IPS-18c (cell line): Measurements from ENCODE around the gene TAS1R3.

Source experiments
- H3K4me3 ChIP-seq: 2 replicates; pipeline ENCODE4 v1.7.0; 2013; ENCODE audit warnings: low read depth, mild to moderate bottlenecking, low read length, moderate library complexity; ENCODE audit not compliant: insufficient read depth
- H3K9me3 ChIP-seq: one replicate; pipeline ENCODE4 v1.6.1; 2013; ENCODE audit warnings: mild to moderate bottlenecking, low read length, moderate library complexity; ENCODE audit not compliant: control insufficient read depth, insufficient read depth

Gene TAS1R3

DNA sequence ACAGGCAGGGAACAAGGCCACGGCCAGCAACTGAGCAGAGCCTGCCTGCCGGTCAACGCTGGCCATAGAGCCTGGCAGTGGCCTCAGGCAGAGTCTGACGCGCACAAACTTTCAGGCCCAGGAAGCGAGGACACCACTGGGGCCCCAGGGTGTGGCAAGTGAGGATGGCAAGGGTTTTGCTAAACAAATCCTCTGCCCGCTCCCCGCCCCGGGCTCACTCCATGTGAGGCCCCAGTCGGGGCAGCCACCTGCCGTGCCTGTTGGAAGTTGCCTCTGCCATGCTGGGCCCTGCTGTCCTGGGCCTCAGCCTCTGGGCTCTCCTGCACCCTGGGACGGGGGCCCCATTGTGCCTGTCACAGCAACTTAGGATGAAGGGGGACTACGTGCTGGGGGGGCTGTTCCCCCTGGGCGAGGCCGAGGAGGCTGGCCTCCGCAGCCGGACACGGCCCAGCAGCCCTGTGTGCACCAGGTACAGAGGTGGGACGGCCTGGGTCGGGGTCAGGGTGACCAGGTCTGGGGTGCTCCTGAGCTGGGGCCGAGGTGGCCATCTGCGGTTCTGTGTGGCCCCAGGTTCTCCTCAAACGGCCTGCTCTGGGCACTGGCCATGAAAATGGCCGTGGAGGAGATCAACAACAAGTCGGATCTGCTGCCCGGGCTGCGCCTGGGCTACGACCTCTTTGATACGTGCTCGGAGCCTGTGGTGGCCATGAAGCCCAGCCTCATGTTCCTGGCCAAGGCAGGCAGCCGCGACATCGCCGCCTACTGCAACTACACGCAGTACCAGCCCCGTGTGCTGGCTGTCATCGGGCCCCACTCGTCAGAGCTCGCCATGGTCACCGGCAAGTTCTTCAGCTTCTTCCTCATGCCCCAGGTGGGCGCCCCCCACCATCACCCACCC is at the start of gene TAS1R3:
Gene TAS1R3, plus strand, starts transcription at position 213 of the 898 bp plus-strand sequence. Its CDS starts 66 bp downstream, at position 279.
- H3K9me3 ChIP-seq: no peaks in the 10 kb centered on the region
- no peak within 1 kb of the TSS for H3K4me3 ChIP-seq

DNA sequence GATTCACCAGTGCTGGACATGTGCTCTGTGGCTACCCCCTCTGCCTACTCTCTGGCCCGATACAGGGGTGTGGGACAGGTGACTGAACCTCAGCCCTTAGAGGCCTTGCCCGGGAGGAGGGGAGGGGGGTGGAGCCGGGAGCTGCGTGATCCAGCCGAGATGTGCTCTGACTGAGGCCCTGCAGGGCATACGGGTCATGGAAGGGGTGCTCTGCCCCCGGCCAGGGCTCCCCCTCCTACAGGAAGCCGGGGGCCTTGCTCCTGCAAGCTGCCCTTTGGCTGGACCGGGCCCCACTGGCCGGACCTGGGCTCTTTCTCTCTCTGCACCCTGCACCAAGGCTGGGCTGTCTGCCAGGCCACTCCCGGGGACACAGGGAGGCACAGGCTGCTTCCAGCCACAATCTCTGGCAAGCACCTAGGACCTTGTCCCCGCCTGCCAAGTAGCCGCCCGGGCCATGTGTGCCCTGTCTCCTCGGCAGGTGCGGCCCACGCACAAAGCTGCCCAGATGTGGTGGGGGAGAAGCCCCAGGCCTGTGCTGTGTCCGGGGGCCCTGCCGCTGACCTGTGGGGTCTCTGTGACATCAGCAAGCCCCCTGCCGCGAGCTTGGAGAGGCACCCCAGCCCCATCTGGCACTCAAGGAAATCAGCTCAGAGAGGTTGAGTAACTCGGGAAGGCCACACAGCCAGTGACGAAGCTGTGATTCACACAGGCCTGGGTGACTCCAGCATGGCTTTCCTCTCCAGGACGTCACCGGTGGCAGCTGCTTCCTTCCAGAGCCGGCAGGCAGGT is 49.4 kb upstream of the TAS1R3 start:
- no peaks in the 10 kb centered on the region for H3K9me3 ChIP-seq
- no peak overlapping the region for H3K4me3 ChIP-seq

DNA sequence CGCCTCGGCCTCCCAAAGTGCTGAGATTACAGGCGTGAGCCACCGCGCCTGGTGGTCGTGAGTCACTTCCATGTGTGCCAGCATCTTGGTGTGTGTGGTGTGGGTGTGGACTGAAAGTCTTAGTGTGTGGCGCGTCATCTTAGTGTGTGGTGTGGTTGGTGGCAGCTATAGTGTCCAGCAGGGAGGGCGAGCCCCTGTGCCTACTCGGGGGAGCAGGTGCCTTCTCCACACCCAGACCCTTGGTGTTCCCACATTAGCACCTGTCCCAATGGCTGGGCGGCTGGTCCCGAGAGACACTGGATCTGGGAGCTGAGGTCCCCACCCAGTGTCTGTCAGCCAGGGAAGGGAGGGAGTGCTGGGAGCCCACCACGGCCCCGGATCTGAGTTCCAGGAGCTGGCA is 48.1 kb upstream of the TAS1R3 start:
- H3K9me3 ChIP-seq: no peaks in the 10 kb centered on the region
- H3K4me3 ChIP-seq: no peak overlapping the region

DNA sequence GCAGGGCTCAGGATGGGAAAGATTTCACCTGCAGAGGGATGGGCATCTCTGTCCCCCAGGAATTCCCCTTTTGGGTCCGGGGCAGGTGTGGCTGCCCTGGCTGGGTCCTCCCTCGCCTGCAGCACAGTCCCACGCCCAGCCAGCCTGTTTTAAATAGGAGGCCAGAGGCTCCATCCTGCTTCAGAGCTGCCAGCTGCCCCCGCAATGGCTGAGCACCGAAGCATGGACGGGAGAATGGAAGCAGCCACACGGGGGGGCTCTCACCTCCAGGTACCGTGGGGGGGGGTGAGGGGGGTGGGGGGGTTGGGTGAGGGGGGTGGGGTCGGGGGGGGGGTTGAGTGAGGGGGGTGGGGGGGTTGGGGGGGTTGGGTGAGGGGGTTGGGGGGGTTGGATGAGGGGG is 47.3 kb upstream of the TAS1R3 start:
- H3K4me3 ChIP-seq: no peak overlapping the region
- H3K9me3 ChIP-seq: no peaks in the 10 kb centered on the region

DNA sequence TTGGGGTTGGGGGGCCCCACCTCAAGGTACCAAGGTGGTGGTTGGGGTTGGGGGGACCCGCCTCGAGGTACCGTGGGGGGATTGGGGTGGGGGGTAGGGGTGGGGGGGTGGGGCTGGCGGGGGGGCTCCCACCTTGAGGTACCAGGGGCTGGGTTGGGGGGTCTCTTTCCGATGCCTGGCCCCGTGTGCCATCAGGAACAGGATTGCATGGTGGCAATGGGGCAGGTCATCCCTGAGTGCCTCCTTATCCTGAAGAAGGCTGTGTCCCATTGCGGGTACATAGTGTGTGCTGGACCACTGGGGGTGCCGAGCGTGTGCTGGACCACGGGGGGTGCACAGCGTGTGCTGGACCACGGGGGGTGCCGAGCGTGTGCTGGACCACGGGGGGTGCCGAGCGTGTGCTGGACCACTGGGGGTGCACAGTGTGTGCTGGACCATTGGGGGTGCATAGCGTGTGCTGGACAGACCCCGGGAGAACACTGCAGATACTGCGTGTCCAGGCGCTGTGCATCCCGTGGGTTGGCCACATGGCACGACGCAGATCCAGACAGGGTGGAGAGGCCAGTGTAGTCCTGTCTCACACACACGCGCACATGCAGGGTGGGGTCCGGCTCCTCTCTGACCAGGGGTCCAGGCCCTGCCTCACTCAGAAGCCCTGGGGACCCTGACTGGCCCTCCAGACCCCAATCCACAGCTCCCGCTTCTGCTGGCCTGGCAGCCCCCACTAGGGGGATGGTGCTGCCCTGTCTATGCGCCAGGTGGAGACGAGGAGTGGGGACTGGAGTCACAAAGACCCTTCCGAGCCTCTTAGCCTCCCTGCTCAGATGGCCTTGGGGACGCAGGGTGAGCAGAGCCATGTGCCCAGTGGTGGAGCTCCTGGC is 46.6 kb upstream of the TAS1R3 start:
- no peaks in the 10 kb centered on the region for H3K9me3 ChIP-seq
- no peak overlapping the region for H3K4me3 ChIP-seq

DNA sequence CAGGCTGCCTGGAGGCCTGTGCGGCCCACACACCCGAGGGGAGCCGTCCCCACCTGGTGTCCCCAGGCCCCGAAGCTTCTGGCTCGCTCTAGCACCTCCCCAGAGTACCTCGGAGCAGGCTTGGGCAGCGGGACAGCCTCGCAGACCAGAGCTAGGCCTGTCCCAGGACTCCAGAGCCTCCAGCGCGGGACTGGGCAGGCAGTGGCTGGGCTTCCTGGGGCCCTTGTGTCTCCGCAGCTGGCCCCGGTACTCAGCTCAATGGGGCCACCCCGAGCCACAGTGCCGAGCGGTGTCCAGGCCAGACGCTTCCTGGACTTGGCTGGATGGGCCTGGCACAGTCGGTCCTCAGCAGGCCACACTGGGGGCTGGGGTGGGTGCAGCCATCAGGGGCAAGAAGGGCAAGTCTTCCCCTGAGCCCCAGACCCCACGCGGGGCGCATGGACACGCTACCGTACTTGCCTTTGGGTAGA is 45.9 kb upstream of the TAS1R3 start:
- no peak overlapping the region for H3K4me3 ChIP-seq
- no peaks in the 10 kb centered on the region for H3K9me3 ChIP-seq

DNA sequence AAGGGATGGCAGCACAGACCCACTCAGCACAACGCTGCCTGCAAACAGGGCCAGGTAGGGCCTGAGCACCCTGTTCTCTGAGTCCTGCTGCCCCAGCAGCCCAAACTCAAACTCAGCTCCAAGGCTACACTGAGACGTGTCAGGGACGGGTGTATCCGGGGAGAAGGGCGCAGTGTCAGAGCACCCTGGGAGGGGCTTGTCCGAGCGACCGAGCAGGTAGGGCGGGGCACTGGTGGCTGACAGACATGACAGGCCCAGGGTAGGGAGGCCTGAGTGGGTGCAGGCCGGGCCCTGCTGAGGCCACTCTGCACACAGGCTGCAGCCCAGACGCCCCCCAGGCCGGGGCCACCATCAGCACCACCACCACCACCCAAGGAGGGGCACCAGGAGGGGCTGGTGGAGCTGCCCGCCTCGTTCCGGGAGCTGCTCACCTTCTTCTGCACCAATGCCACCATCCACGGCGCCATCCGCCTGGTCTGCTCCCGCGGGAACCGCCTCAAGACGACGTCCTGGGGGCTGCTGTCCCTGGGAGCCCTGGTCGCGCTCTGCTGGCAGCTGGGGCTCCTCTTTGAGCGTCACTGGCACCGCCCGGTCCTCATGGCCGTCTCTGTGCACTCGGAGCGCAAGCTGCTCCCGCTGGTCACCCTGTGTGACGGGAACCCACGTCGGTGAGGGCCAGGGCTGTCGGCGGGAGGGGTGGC is 45.3 kb upstream of the TAS1R3 start:
- Histone ChIP-seq H3K9me3 (no peaks in the 10 kb centered on the region), H3K4me3 (no peak overlapping the region)

DNA sequence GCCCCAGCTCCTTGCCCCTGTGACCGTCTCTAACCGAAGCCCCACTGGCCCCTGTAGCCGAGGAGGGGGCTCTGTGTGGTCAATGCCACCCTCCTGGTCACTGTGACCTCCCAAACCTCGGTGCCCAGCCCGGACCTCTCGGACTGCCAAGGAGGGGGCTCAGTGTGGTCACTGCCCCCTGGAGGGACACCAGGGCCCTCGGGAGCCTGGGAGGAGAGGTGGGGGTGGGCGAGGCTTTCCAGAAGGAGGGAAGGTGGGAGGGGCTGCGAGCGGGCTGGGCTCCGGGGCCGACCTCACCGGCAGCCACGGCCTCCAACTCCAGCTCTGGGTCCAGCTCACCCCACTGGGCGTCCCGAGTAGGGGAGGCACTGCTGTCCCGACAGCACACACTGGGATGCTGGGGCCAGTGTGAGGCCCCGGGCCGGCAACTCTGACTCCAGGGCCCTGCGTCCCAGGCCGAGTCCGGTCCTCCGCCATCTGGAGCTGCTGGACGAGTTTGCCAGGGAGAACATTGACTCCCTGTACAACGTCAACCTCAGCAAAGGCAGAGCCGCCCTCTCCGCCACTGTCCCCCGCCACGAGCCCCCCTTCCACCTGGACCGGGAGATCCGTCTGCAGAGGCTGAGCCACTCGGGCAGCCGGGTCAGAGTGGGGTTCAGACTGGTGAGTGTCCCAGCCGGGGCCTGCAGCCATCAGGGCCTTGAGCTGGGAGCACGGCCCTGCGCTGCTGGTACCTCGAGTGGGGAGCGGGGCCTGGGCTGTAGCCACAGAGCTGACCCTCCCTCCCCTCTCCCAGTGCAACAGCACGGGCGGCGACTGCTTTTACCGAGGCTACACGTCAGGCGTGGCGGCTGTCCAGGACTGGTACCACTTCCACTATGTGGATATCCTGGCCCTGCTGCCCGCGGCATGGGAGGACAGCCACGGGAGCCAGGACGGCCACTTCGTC is 44.5 kb upstream of the TAS1R3 start:
- no peak overlapping the region for H3K4me3 ChIP-seq
- H3K9me3 ChIP-seq: no peaks in the 10 kb centered on the region

DNA sequence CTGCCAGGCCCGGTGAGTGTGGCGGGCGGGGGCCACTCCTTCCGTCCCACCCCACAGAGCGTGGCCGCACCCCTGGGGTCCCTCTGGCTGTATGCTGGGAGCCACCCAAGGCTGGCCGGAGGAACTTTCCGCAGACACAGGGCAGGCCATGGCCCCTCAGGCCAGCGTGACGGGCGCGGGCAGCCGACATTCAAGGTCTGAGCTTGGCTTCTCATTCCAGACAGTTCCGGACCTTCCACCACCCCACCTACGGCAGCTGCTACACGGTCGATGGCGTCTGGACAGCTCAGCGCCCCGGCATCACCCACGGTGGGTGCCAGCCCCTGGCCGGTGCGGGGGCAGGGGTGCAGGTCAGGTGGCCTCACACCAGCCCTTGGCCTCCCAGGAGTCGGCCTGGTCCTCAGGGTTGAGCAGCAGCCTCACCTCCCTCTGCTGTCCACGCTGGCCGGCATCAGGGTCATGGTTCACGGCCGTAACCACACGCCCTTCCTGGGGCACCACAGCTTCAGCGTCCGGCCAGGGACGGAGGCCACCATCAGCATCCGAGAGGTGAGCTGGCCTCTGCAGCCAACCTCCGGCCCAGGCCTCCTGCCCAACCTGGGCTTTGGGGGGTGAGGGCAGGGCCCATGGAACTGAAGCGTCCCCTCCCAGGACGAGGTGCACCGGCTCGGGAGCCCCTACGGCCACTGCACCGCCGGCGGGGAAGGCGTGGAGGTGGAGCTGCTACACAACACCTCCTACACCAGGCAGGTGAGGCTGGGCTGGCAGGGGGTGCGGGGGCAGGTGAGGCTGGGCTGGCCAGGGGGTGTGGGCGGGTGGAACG is 43.6 kb upstream of the TAS1R3 start:
- H3K4me3 ChIP-seq: no peak overlapping the region
- H3K9me3 ChIP-seq: no peaks in the 10 kb centered on the region

DNA sequence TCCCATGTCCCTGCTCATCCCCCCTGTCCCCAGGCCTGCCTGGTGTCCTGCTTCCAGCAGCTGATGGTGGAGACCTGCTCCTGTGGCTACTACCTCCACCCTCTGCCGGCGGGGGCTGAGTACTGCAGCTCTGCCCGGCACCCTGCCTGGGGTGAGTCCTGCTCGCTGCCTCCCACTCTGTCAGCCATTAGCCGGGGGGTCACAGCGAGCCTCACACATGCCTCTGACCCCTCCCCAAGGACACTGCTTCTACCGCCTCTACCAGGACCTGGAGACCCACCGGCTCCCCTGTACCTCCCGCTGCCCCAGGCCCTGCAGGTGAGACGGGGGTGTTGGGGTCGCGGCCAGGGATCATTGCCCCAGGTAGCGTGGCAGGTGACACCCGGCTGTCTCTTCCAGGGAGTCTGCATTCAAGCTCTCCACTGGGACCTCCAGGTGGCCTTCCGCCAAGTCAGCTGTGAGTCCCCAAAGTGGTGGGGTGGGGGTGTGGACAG is 40.8 kb upstream of the TAS1R3 start:
- Histone ChIP-seq H3K4me3 (no peak overlapping the region), H3K9me3 (no peaks in the 10 kb centered on the region)

DNA sequence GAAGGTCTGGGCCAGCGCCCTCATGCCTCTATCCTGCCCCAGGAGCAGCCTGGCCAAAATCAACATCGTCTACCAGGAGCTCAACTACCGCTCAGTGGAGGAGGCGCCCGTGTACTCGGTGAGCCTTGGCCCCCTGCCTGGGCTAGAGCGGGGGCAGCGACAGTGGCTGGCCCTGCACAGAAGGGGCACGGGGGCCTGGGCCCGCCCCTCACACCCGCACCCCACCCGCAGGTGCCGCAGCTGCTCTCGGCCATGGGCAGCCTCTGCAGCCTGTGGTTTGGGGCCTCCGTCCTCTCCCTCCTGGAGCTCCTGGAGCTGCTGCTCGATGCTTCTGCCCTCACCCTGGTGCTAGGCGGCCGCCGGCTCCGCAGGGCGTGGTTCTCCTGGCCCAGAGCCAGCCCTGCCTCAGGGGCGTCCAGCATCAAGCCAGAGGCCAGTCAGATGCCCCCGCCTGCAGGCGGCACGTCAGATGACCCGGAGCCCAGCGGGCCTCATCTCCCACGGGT is 40.0 kb upstream of the TAS1R3 start:
- Histone ChIP-seq H3K4me3 (no peak overlapping the region), H3K9me3 (no peaks in the 10 kb centered on the region)

DNA sequence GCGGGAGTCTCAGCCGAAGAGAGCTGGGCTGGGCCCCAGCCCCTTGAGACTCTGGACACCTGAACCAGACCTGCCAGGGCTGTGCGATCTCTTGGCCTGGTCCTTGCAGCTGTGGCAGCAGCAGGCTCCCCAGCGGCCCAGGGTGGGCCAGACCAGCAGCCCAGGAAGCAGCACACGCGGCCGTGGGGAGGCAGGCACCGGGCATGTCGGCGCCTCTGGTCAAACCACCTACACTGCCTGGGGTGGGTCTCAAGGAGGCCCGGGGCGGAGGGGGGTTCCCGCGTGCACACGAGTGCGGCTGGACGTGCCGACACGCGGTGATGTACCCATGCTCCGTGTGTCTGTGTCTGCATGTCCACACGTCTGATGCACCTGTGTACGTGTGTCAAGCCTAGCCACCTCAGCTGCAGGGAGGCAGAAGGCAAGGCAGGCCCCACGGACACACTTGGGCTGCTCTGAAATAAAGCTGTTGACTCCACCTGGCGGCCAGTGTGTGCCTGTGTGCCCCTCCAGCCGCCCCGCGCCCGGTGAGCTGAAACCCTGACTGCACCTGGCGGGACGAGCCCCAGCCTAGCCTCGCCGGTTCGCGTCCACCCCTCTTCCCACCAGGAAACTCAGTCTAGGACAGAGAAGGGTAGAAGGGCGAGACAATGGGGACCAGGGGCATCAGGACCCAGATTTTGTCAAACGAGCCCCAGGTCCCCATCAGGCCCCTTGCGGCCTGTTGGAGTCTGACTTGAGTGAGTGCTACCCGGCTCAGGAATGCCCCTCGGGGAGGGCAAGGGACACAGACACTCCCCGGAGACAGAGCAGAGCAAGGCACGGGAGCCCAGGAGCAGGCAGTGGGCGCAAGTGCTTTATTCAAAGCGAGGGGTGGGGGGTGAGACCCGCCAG is 39.3 kb upstream of the TAS1R3 start:
- Histone ChIP-seq H3K9me3 (no peaks in the 10 kb centered on the region), H3K4me3 (no peak overlapping the region)

DNA sequence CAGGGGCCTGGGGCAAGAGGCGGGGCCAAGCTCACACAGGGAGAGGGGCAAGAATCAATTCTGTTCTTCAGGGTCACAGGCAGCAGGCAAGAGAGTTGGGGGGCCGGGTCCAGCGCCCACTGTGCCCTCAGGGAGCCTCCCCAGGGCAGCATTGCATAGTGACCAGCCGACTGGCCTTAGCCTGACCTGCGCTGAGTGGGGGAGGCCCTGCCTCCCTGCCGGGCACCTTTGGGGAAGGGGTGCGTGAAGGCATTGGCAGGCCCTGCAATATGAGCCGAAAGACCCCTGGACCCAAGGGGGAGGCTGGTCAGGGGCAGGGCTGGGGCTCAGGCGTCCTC is 38.7 kb upstream of the TAS1R3 start:
- H3K9me3 ChIP-seq: no peaks in the 10 kb centered on the region
- H3K4me3 ChIP-seq: no peak overlapping the region

DNA sequence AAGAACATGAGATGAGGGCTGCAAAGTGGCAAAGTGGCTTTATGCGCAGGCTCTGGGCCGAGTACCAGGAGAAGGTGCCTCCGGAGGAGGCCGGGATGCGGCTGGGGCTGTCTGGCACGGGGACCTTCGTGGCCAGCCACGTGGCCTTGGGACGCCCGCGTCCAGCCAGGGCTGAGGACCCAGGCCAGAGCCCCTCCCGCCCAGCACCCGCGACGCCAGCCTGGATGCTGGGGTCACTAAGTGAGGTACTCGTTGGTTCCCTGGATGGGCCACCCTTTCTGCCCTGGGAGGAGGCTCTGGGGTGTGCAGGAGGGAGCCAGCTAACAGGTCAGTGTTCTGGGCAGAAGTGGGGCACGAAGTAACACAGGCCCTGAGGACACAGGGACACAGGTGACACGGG is 38.2 kb upstream of the TAS1R3 start:
- Histone ChIP-seq H3K9me3 (no peaks in the 10 kb centered on the region), H3K4me3 (no peak overlapping the region)
